IMR-90 (cell line): ENCODE data around the gene DLX3. TPM values are rescaled to one million over a fixed set of nuclear protein-coding genes. Genes with fewer than 3 reads are reported as not detected.

ENCODE experiments used
- ATAC-seq: fragments of 200-7000 bp; cut with Tn5 transposase; 2 replicates; pipeline ENCODE4 v1.9.1; 2020; ENCODE audit warnings: low read depth, mild to moderate bottlenecking, moderate library complexity
- BruUV-seq: library from RNA; stranded (reverse); fragments of 400-500 nt; replicated peaks from 2 replicates; lab custom pipeline; 2021; lab: Mats Ljungman, UMichigan
- CTCF ChIA-PET: fragments of 300-600 bp; formaldehyde crosslinking; extraction: SDS; loops from one replicate; lab custom pipeline; 2021; ENCODE audit warnings: antibody characterized with exemption; lab: Yijun Ruan, JAX
- POLR2A ChIA-PET: fragments of 300-600 bp; sonication (Branson Sonifier 250); formaldehyde crosslinking; loops from one replicate; lab custom pipeline; 2022; ENCODE audit warnings: antibody characterized with exemption; ENCODE audit not compliant: unreplicated experiment; lab: Charles Lee
- DNase-seq: peaks from one replicate; pipeline ENCODE4 v3.0.0; 2013
- H2AFZ ChIP-seq: replicated peaks from 2 replicates; pipeline ENCODE3; 2013; ENCODE audit warnings: low read length, mild to moderate bottlenecking; ENCODE audit not compliant: poor library complexity
- H2AK5ac ChIP-seq: 2 replicates; pipeline ENCODE4 v1.6.1; 2013; ENCODE audit warnings: low read depth, low read length, inconsistent platforms
- H2AK9ac ChIP-seq: replicated peaks from 2 replicates; pipeline ENCODE3; 2013; ENCODE audit warnings: mild to moderate bottlenecking, low read depth, low read length, moderate library complexity; ENCODE audit not compliant: poor library complexity
- H2BK120ac ChIP-seq: 2 replicates; pipeline ENCODE4 v1.6.1; 2013; ENCODE audit warnings: low read depth, low read length, inconsistent platforms
- H2BK15ac ChIP-seq: 3 replicates; pipeline ENCODE4 v1.6.1; 2013; ENCODE audit warnings: low read depth, low read length, inconsistent platforms
- H2BK20ac ChIP-seq: 2 replicates; pipeline ENCODE4 v1.6.1; 2013; ENCODE audit warnings: low read depth, mild to moderate bottlenecking, inconsistent platforms, low read length, moderate library complexity
- H2BK5ac ChIP-seq: 2 replicates; pipeline ENCODE4 v1.6.1; 2013; ENCODE audit warnings: mild to moderate bottlenecking, low read depth, low read length, inconsistent platforms; ENCODE audit not compliant: poor library complexity, severe bottlenecking
- H3K14ac ChIP-seq: replicated peaks from 2 replicates; pipeline ENCODE4 v1.6.1; 2013; ENCODE audit warnings: low read depth, low read length, inconsistent platforms
- H3K18ac ChIP-seq: 2 replicates; pipeline ENCODE4 v1.6.1; 2013; ENCODE audit warnings: low read depth, low read length, control low read depth
- H3K23ac ChIP-seq: 2 replicates; pipeline ENCODE4 v1.6.1; 2013; ENCODE audit warnings: low read depth, low read length, inconsistent platforms
- H3K27ac ChIP-seq: 2 replicates; pipeline ENCODE4 v1.5.1; 2013; ENCODE audit warnings: mild to moderate bottlenecking, control low read depth, low read length; ENCODE audit not compliant: insufficient read depth
- H3K27me3 ChIP-seq: 2 replicates; pipeline ENCODE4 v1.6.1; 2013; ENCODE audit warnings: low read length; ENCODE audit not compliant: control insufficient read depth, insufficient read depth
- H3K36me3 ChIP-seq: 2 replicates; pipeline ENCODE4 v1.6.1; 2013; ENCODE audit warnings: low read length, mixed read lengths; ENCODE audit not compliant: control insufficient read depth, insufficient read depth
- H3K4ac ChIP-seq: 2 replicates; pipeline ENCODE4 v1.6.1; 2013; ENCODE audit warnings: low read depth, low read length, inconsistent platforms
- H3K4me1 ChIP-seq: 2 replicates; pipeline ENCODE4 v1.6.1; 2013; ENCODE audit warnings: low read length, mixed read lengths; ENCODE audit not compliant: control insufficient read depth, insufficient read depth
- H3K4me2 ChIP-seq: 2 replicates; pipeline ENCODE4 v1.6.1; 2013; ENCODE audit warnings: low read depth, mild to moderate bottlenecking, control low read depth, low read length, moderate library complexity
- H3K4me3 ChIP-seq: 2 replicates; pipeline ENCODE4 v1.5.1; 2013; ENCODE audit warnings: low read depth, mild to moderate bottlenecking, control low read depth, low read length, moderate library complexity; ENCODE audit not compliant: insufficient read depth
- H3K56ac ChIP-seq: 2 replicates; pipeline ENCODE4 v1.6.1; 2013; ENCODE audit warnings: low read length, inconsistent platforms; ENCODE audit not compliant: insufficient read depth; ENCODE audit errors: extremely low read depth
- H3K79me1 ChIP-seq, 2 experiments: 2 replicates each; pipeline ENCODE4 v1.6.1; 2013; ENCODE audit warnings: low read length in 2 of 2, inconsistent platforms in 1 of 2, low read depth in 1 of 2
- H3K9ac ChIP-seq: 2 replicates; pipeline ENCODE4 v1.6.1; 2013; ENCODE audit warnings: low read depth, low read length, control low read depth
- H3K9me1 ChIP-seq: 2 replicates; pipeline ENCODE4 v1.6.1; 2013; ENCODE audit warnings: low read length, inconsistent platforms; ENCODE audit not compliant: insufficient read depth
- H3K9me3 ChIP-seq: 2 replicates; pipeline ENCODE4 v1.6.1; 2013; ENCODE audit warnings: low read length; ENCODE audit not compliant: control insufficient read depth, insufficient read depth
- H4K20me1 ChIP-seq: 2 replicates; pipeline ENCODE4 v1.6.1; 2013; ENCODE audit warnings: low read length, inconsistent platforms; ENCODE audit not compliant: insufficient read depth
- H4K5ac ChIP-seq: 2 replicates; pipeline ENCODE4 v1.6.1; 2013; ENCODE audit warnings: mild to moderate bottlenecking, low read depth, low read length, control low read depth
- H4K8ac ChIP-seq, 2 experiments: 2 replicates each; pipeline ENCODE4 v1.6.1; 2013; ENCODE audit warnings: low read depth in 2 of 2, low read length in 2 of 2, control low read depth in 1 of 2, inconsistent platforms in 1 of 2
- H4K91ac ChIP-seq: 2 replicates; pipeline ENCODE4 v1.6.1; 2013; ENCODE audit warnings: low read depth, low read length, inconsistent platforms; ENCODE audit not compliant: insufficient read depth
- CEBPB ChIP-seq: IDR thresholded peaks from 2 replicates; pipeline ENCODE4 v1.6.1; 2012; ENCODE audit warnings: low read depth, low read length, improper control_type of control experiment
- CHD1 ChIP-seq: IDR thresholded peaks from 2 replicates; pipeline ENCODE4 v1.6.1; 2012; ENCODE audit warnings: low read depth, low read length, improper control_type of control experiment
- CTCF ChIP-seq: conservative IDR thresholded peaks from 2 replicates; pipeline ENCODE4 v1.5.1; 2012; ENCODE audit warnings: mild to moderate bottlenecking, low read depth, low read length, improper control_type of control experiment
- FOS ChIP-seq: fragments of 150-350 bp; IDR thresholded peaks from 2 replicates; pipeline ENCODE4 v1.6.1; 2016; ENCODE audit warnings: low read depth, low read length
- MAZ ChIP-seq: IDR thresholded peaks from 2 replicates; pipeline ENCODE4 v1.6.1; 2012; ENCODE audit warnings: low read depth, mild to moderate bottlenecking, low read length, improper control_type of control experiment, moderate library complexity, borderline replicate concordance
- MXI1 ChIP-seq: IDR thresholded peaks from 2 replicates; pipeline ENCODE4 v1.6.1; 2012; ENCODE audit warnings: low read depth, mild to moderate bottlenecking, low read length, moderate library complexity, borderline replicate concordance
- NFE2L2 ChIP-seq: fragments of 150-350 bp; IDR thresholded peaks from 2 replicates; pipeline ENCODE4 v1.6.1; 2016; ENCODE audit warnings: low read depth, mild to moderate bottlenecking, low read length
- POLR2A ChIP-seq: IDR thresholded peaks from 2 replicates; pipeline ENCODE4 v1.6.1; 2012; ENCODE audit warnings: mild to moderate bottlenecking, low read depth, low read length
- RAD21 ChIP-seq: IDR thresholded peaks from 2 replicates; pipeline ENCODE4 v1.6.1; 2012; ENCODE audit warnings: low read length, improper control_type of control experiment
- RCOR1 ChIP-seq: IDR thresholded peaks from 2 replicates; pipeline ENCODE4 v1.6.1; 2012; ENCODE audit warnings: mild to moderate bottlenecking, low read length, improper control_type of control experiment; ENCODE audit not compliant: insufficient replicate concordance
- RFX5 ChIP-seq: IDR thresholded peaks from 2 replicates; pipeline ENCODE4 v1.8.0; 2012; ENCODE audit warnings: low read depth, mild to moderate bottlenecking, low read length, moderate library complexity
- SMC3 ChIP-seq: fragments of 150-350 bp; IDR thresholded peaks from 2 replicates; pipeline ENCODE4 v1.6.1; 2016; ENCODE audit warnings: low read depth, mild to moderate bottlenecking, antibody characterized with exemption, low read length, moderate library complexity
- USF2 ChIP-seq: fragments of 150-350 bp; IDR thresholded peaks from 2 replicates; pipeline ENCODE4 v1.6.1; 2017; ENCODE audit warnings: mild to moderate bottlenecking, antibody characterized with exemption, low read length, low read depth
- WGBS, 2 experiments: methylation state at CpG; one replicate each; pipeline versions ENCODE4 v1.1.5 to v1.1.7; 2013; ENCODE audit warnings: missing lambda C conversion rate in 2 of 2; ENCODE audit not compliant: insufficient read length in 1 of 2; ENCODE audit errors: extremely low coverage in 2 of 2; 5-methylcytosine and 5-hydroxymethylcytosine counted together
- dilution Hi-C: fragments of 300-500 bp; cut with HindIII; formaldehyde crosslinking; loops from one replicate; pipeline ENCODE4 v1.14.3; 2018; ENCODE audit warnings: low sequenced_read_pairs; ENCODE audit not compliant: unreplicated experiment
- in situ Hi-C: fragments of 300-500 bp; cut with MboI; formaldehyde crosslinking; loops from 3 replicates; pipeline ENCODE4 v1.14.3; 2019; ENCODE audit warnings: low sequenced_read_pairs, inconsistent platforms, mixed read lengths
- intact Hi-C: fragments of 100-400 bp; cut with micrococcal nuclease; formaldehyde crosslinking; loops from 2 replicates; pipeline ENCODE4 v1.10.0; 2022
- polyA plus RNA-seq, 3 experiments: library from polyadenylated mRNA; depleted of rRNA; stranded (reverse); fragments of >200 nt; gene quantifications; 2 replicates each; pipeline ENCODE4 v1.2.3, GENCODE V29; 2012; ENCODE audit warnings: low replicate concordance in 1 of 3
- total RNA-seq: library from RNA; depleted of rRNA; stranded (reverse); fragments of >200 nt; gene quantifications from 2 replicates; pipeline ENCODE4 v1.2.3, GENCODE V29; 2012
- TF ChIP-seq, protein P1 (sequence below): fragments of 150-350 bp; IDR thresholded peaks from 2 replicates; pipeline ENCODE4 v1.6.1; 2016; ENCODE audit warnings: low read depth, mild to moderate bottlenecking, low read length, moderate library complexity, borderline replicate concordance

The DLX3 gene
- total and polyA plus RNA-seq, 2 of the 4 experiments (the other 2 are of a cell fraction) = not detected

GRCh38 chr17:50036455-50037261, 41.6 kb upstream of the DLX3 start:
- no peak overlapping the region; the same call in 1 of the 2 replicates for H3K27ac ChIP-seq
- WGBS, 2 experiments = 87% methylated on average over 3 of the region's 11 CpGs; no CpG with 5 or more reads in 1 of the 2 experiments
- TF ChIP-seq CTCF (no peak), USF2 (no peak), RAD21 (no peak), CEBPB (no peak), MAZ (no peak), SMC3 (no peak), RCOR1 (no peak), RFX5 (no peak), NFE2L2 (no peak), POLR2A (no peak), MXI1 (no peak), FOS (no peak), CHD1 (no peak)
- TF ChIP-seq, protein P1, sequence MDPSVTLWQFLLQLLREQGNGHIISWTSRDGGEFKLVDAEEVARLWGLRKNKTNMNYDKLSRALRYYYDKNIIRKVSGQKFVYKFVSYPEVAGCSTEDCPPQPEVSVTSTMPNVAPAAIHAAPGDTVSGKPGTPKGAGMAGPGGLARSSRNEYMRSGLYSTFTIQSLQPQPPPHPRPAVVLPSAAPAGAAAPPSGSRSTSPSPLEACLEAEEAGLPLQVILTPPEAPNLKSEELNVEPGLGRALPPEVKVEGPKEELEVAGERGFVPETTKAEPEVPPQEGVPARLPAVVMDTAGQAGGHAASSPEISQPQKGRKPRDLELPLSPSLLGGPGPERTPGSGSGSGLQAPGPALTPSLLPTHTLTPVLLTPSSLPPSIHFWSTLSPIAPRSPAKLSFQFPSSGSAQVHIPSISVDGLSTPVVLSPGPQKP = no peak

More at GRCh38 chr17:50036455-50037261, 41.6 kb upstream of the DLX3 start:
- peak overlapping the region; percentile 72 for H3K4ac ChIP-seq
- peak overlapping the region; percentile 97 for H4K91ac ChIP-seq
- no peak overlapping the region for H3K4me2 ChIP-seq
- H4K5ac ChIP-seq = peak overlapping the region; percentile 62
- H3K4me1 ChIP-seq = peaks cover 38% of the 10 kb centered on the region
- BruUV-seq = no TSS peak
- H3K9me1 ChIP-seq = peaks cover 20% of the 10 kb centered on the region
- no peaks in the 10 kb centered on the region for H3K9me3 ChIP-seq
- H4K8ac ChIP-seq = peak overlapping the region; percentile 4 to 83; a peak in 2 of 4 replicates
- H2AFZ ChIP-seq = peak overlapping the region; percentile 81
- H3K14ac ChIP-seq = peak overlapping the region; percentile 83
- ATAC-seq (no peak), DNase-seq (no peak)
- in situ Hi-C loops (no loop called here), intact Hi-C loops (loop anchor here (10.0 kb wide), 1 partner anchor 268 kb away; no protein-coding TSS in a partner anchor), dilution Hi-C loops (no loop called here)
- peak overlapping the region; percentile 82; the same call in 1 of the 2 replicates for H3K23ac ChIP-seq
- no peak overlapping the region for H2BK5ac ChIP-seq
- no peak overlapping the region for H3K9ac ChIP-seq
- H2BK20ac ChIP-seq = peak overlapping the region; percentile 81
- H3K56ac ChIP-seq = no peak overlapping the region
- H2BK120ac ChIP-seq = peak overlapping the region; percentile 94
- H2BK15ac ChIP-seq = peak overlapping the region; percentile 66; the same call in 1 of the 3 replicates
- no peaks in the 10 kb centered on the region for H4K20me1 ChIP-seq
- H3K27me3 ChIP-seq = no peaks in the 10 kb centered on the region
- ChIA-PET POLR2A (no interaction called here), CTCF (interaction anchor here (1.3 kb wide), 1 partner anchor 58 kb away, joined by 4 read pairs; no protein-coding TSS in a partner anchor)
- H2AK5ac ChIP-seq = peak overlapping the region; percentile 98
- no peak overlapping the region for H3K4me3 ChIP-seq
- peak overlapping the region; percentile 44 for H3K18ac ChIP-seq
- peak overlapping the region; percentile 83 for H2AK9ac ChIP-seq
- peaks cover 0 to 7% of the 10 kb centered on the region in 2 experiments; a peak in 1 of 4 replicates for H3K79me1 ChIP-seq
- H3K36me3 ChIP-seq = no peaks in the 10 kb centered on the region
